DOHH2 (cell line): ENCODE measurements around the gene RMC1.

Experiments
- H3F3A ChIP-seq: fragments of 200-600 bp; sonication (generic), shearing (Covaris generic); 2 replicates; pipeline ENCODE4 v1.6.0; 2016; ENCODE audit warnings: antibody characterized with exemption, mild to moderate bottlenecking; ENCODE audit not compliant: control insufficient read depth, insufficient read depth
- H3K27ac ChIP-seq: fragments of 200-600 bp; sonication (generic); 2 replicates; pipeline ENCODE4 v1.5.1; 2014; ENCODE audit warnings: low read depth, mild to moderate bottlenecking, low read length, moderate library complexity
- H3K27me3 ChIP-seq: fragments of 200-600 bp; sonication (generic); 2 replicates; pipeline ENCODE4 v1.6.1; 2014; ENCODE audit warnings: mild to moderate bottlenecking, low read length, mixed read lengths; ENCODE audit not compliant: control insufficient read depth
- H3K36me3 ChIP-seq: fragments of 200-600 bp; sonication (generic); 2 replicates; pipeline ENCODE4 v1.6.1; 2014; ENCODE audit warnings: mild to moderate bottlenecking, low read length, moderate library complexity, mixed read lengths; ENCODE audit not compliant: control insufficient read depth
- H3K4me1 ChIP-seq: fragments of 200-600 bp; sonication (generic); 2 replicates; pipeline ENCODE4 v1.6.1; 2014; ENCODE audit warnings: mild to moderate bottlenecking, low read length, mixed read lengths; ENCODE audit not compliant: control insufficient read depth
- H3K4me2 ChIP-seq: fragments of 200-600 bp; sonication (generic); 2 replicates; pipeline ENCODE4 v1.6.0; 2014; ENCODE audit warnings: mild to moderate bottlenecking, low read length, moderate library complexity
- H3K4me3 ChIP-seq: fragments of 200-600 bp; sonication (generic); 2 replicates; pipeline ENCODE4 v1.5.1; 2014; ENCODE audit warnings: mild to moderate bottlenecking, low read length, mixed read lengths
- H3K79me2 ChIP-seq: fragments of 200-600 bp; sonication (generic); 2 replicates; pipeline ENCODE4 v1.6.1; 2014; ENCODE audit warnings: mild to moderate bottlenecking, low read length, mixed read lengths; ENCODE audit not compliant: control insufficient read depth
- H3K9me2 ChIP-seq: fragments of 200-600 bp; sonication (generic); replicated peaks from 2 replicates; pipeline ENCODE4 v1.6.1; 2014; ENCODE audit warnings: mild to moderate bottlenecking, low read length, mixed read lengths; ENCODE audit not compliant: control insufficient read depth
- H3K9me3 ChIP-seq: fragments of 200-600 bp; sonication (generic); 2 replicates; pipeline ENCODE4 v1.6.1; 2014; ENCODE audit warnings: antibody characterized with exemption, low read length, mixed read lengths; ENCODE audit not compliant: control insufficient read depth, insufficient read depth
- H4K20me1 ChIP-seq: fragments of 200-600 bp; sonication (generic); 2 replicates; pipeline ENCODE4 v1.6.0; 2014; ENCODE audit warnings: low read depth, mild to moderate bottlenecking, antibody characterized with exemption, low read length, moderate library complexity; ENCODE audit not compliant: control insufficient read depth, insufficient read depth
- CTCF ChIP-seq: fragments of 200-600 bp; sonication (generic); IDR thresholded peaks from one replicate; pipeline ENCODE4 v1.5.1; 2014; ENCODE audit warnings: antibody characterized with exemption, mild to moderate bottlenecking, low read depth, low read length; ENCODE audit not compliant: poor library complexity, severe bottlenecking
- EZH2phosphoT487 ChIP-seq: fragments of 200-600 bp; sonication (generic); IDR thresholded peaks from 2 replicates; pipeline ENCODE4 v1.6.1; 2017; ENCODE audit warnings: borderline replicate concordance, mild to moderate bottlenecking, antibody characterized with exemption, low read length, moderate library complexity, mixed read lengths

RMC1 gene

GRCh38 chr18:23539296-23539695 is 36.0 kb downstream of the RMC1 start:
- Histone ChIP-seq H3K4me2 (no peak overlapping the region), H3K36me3 (peaks cover 90% of the 10 kb centered on the region), H3K27ac (no peak overlapping the region), H3K27me3 (no peaks in the 10 kb centered on the region), H3K4me3 (no peak overlapping the region), H3K9me2 (no peaks in the 10 kb centered on the region), H3K4me1 (no peaks in the 10 kb centered on the region), H3F3A (no peaks in the 10 kb centered on the region), H3K9me3 (no peaks in the 10 kb centered on the region), H3K79me2 (no peaks in the 10 kb centered on the region), H4K20me1 (no peaks in the 10 kb centered on the region)
- TF ChIP-seq EZH2phosphoT487 (no peak), CTCF (no peak)

GRCh38 chr18:23539911-23540525 is 36.7 kb downstream of the RMC1 start:
- Histone ChIP-seq H3F3A (no peaks in the 10 kb centered on the region), H3K9me3 (no peaks in the 10 kb centered on the region), H3K27me3 (no peaks in the 10 kb centered on the region), H3K27ac (no peak overlapping the region), H3K4me1 (no peaks in the 10 kb centered on the region), H3K9me2 (no peaks in the 10 kb centered on the region), H4K20me1 (no peaks in the 10 kb centered on the region), H3K36me3 (peaks cover 90% of the 10 kb centered on the region), H3K79me2 (no peaks in the 10 kb centered on the region), H3K4me3 (no peak overlapping the region), H3K4me2 (no peak overlapping the region)
- TF ChIP-seq EZH2phosphoT487 (no peak), CTCF (no peak)

- no peaks in the 10 kb centered on the region for H3K9me2 ChIP-seq
- H3K79me2 ChIP-seq = no peaks in the 10 kb centered on the region
- no peak overlapping the region for H3K4me3 ChIP-seq
- no peaks in the 10 kb centered on the region for H3K27me3 ChIP-seq
- TF ChIP-seq CTCF (no peak), EZH2phosphoT487 (no peak)
- H3K36me3 ChIP-seq = peaks cover 86% of the 10 kb centered on the region
- no peaks in the 10 kb centered on the region for H3F3A ChIP-seq
- H3K4me1 ChIP-seq = no peaks in the 10 kb centered on the region
- H3K27ac ChIP-seq = no peak overlapping the region
- no peaks in the 10 kb centered on the region for H3K9me3 ChIP-seq
- no peaks in the 10 kb centered on the region for H4K20me1 ChIP-seq
- no peak overlapping the region for H3K4me2 ChIP-seq
These were observed 37.6 kb downstream of the RMC1 start for GRCh38 chr18:23540867-23541266.
